Naive thymus-derived CD8-positive, alpha-beta T cell (primary cell): Measurements from ENCODE around the gene KCNJ15. TPM values are rescaled to one million over a fixed set of nuclear protein-coding genes. Genes with fewer than 3 reads are reported as not detected.

Source experiments
- ATAC-seq, 2 donors: fragments of 150-1000 bp; cut with Tn5 transposase in 1 of 2; sonication (Bioruptor Pico), chemical (Tn5 transposase) in 1 of 2; 1 replicate in 1 of 2; 2 replicates in 1 of 2; pipeline ENCODE4 v1.10.0; 2021; ENCODE audit warnings: mild to moderate bottlenecking in 2 of 2, moderate library complexity in 2 of 2
- POLR2A ChIA-PET: fragments of 350-600 bp; sonication (Branson Sonifier 250); formaldehyde crosslinking; loops from one replicate; lab custom pipeline; 2021; ENCODE audit warnings: antibody characterized with exemption; lab: Charles Lee
- DNase-seq, 10 donors: peaks; one replicate each; pipeline versions ENCODE4 v3.0.0 to v3.0.0-alpha.2; 2020 to 2022
- H3K27ac Mint-ChIP-seq, 10 donors: one replicate each; pipeline ENCODE4 v1.8.0; 2020 to 2022; ENCODE audit warnings: mild to moderate bottlenecking in 10 of 10, mixed read lengths in 10 of 10, moderate library complexity in 4 of 10, inconsistent platforms in 1 of 10
- H3K27me3 Mint-ChIP-seq, 5 donors: one replicate each; pipeline ENCODE4 v1.8.0; 2021 to 2022; ENCODE audit warnings: mixed read lengths in 5 of 5
- H3K36me3 Mint-ChIP-seq, 3 donors: one replicate each; pipeline ENCODE4 v1.8.0; 2020 to 2022; ENCODE audit warnings: mixed read lengths in 3 of 3, mild to moderate bottlenecking in 2 of 3, inconsistent platforms in 1 of 3
- H3K4me1 Mint-ChIP-seq, 4 donors: one replicate each; pipeline ENCODE4 v1.8.0; 2021 to 2022; ENCODE audit warnings: mixed read lengths in 4 of 4
- H3K4me3 Mint-ChIP-seq, 10 donors: one replicate each; pipeline ENCODE4 v1.8.0; 2020 to 2022; ENCODE audit warnings: mild to moderate bottlenecking in 10 of 10, mixed read lengths in 10 of 10, moderate library complexity in 6 of 10, inconsistent platforms in 1 of 10
- H3K9me3 Mint-ChIP-seq, 9 donors: one replicate each; pipeline ENCODE4 v1.8.0; 2020 to 2022; ENCODE audit warnings: mixed read lengths in 9 of 9, mild to moderate bottlenecking in 3 of 9, inconsistent platforms in 1 of 9, moderate library complexity in 1 of 9
- polyA plus RNA-seq, 3 donors: library from polyadenylated mRNA; unstranded; fragments of 300-500 nt; fragmentation: Illumina TruSeq; gene quantifications; one replicate each; pipeline ENCODE4 v1.2.3, GENCODE V29; 2021
- total RNA-seq, 8 experiments: library from RNA in 2 of 8; stranded (reverse) in 2 of 8; gene quantifications; one replicate each; pipeline ENCODE4 v1.2.3 and lab custom pipeline; 2021 to 2026

KCNJ15 gene
- total RNA-seq (not detected), polyA plus RNA-seq (not detected), total RNA-seq (lab: John Stamatoyannopoulos, UW) (0 to 0.52 (median 0.19) reads per million in 6 experiments)

DNA sequence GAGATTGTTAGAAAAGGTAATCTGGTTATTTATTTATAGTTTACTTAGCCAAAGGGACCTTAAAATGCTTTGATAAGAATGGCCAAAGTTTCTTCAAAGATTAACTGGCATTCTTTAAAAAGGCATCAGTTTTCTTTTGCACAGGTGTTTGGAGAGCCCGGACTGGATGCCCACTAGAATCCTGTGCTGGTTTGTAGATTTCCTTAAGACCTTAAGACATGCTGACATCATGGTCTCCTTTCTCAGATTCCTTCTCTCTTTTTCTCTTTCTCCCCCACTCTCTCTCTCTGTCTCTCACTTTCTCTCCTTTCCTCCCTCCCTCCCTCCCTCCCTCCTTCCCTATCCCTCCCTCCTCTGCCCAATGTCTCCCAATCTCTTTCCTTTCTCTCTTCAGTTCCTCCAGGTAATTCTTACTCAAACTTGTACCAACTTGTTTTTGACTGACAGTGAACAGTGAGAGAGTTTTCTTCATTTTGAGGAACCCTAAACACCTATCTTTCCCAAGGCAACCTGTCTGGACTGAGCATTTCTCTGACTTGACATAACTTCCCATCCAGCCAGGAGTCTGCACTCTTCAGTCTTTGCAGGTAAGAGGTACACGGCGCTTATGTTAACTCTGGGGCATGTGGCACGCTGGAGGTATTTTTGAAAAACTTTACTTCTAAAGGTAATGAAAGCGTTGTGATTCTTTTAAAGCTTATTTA, at the start of gene KCNJ15:
Gene KCNJ15, plus strand, starts transcription at position 393 of the 704 bp plus-strand sequence. CDS start 42,271 bp downstream, outside the sequence.
- no peak within 1 kb of the TSS for H3K27ac Mint-ChIP-seq
- DNase-seq, result no peak

GRCh38 chr21:38208118-38208517, 48.7 kb upstream of the KCNJ15 start:
- no peaks in the 10 kb centered on the region for H3K36me3 Mint-ChIP-seq
- no peak for DNase-seq
- H3K27ac Mint-ChIP-seq, result peak overlapping the region in 1 of 10 donors; percentile 2

More for the DNA sequence above, at the start of gene KCNJ15:
- Mint-ChIP-seq H3K4me3 (no peak within 1 kb of the TSS), H3K9me3 (no peaks in the 10 kb centered on the region), H3K4me1 (no peaks in the 10 kb centered on the region), H3K27me3 (peaks cover 9 to 46% (median 17%) of the 10 kb centered on the region in 5 donors), H3K36me3 (no peaks in the 10 kb centered on the region)
- POLR2A ChIA-PET, result no interaction called here
- no peak for ATAC-seq

DNA sequence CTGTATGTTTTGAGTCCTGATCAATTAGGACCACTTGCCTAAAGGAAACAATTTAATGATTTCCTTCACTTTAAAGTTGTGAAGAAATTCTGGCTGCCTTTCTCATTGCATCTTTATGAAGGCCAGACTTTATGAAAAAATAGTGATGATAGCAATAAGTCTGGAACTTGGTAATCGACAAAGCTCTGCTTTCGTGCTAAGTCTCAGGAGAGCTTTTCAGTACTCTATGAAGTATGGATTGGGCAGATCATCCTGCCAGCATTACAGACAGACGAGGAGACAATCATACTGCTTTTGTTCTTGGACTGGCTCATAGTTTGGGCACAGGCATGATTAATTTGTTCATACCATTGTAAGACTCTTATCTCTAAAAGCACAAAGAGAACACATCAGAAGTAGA, 45.5 kb upstream of the KCNJ15 start:
- POLR2A ChIA-PET, result no interaction called here
- Mint-ChIP-seq H3K4me1 (peaks cover 0 to 4% (median 0%) of the 10 kb centered on the region in 4 donors), H3K36me3 (no peaks in the 10 kb centered on the region), H3K4me3 (no peak overlapping the region), H3K9me3 (peaks cover 0 to 4% (median 0%) of the 10 kb centered on the region in 9 donors), H3K27me3 (peaks cover 25 to 53% (median 31%) of the 10 kb centered on the region in 5 donors), H3K27ac (no peak overlapping the region)
- ATAC-seq (no peak), DNase-seq (no peak)

More at GRCh38 chr21:38208118-38208517, 48.7 kb upstream of the KCNJ15 start:
- Mint-ChIP-seq H3K27me3 (peaks cover 29 to 72% (median 42%) of the 10 kb centered on the region in 5 donors), H3K4me3 (no peak overlapping the region), H3K4me1 (peaks cover 0 to 4% (median 0%) of the 10 kb centered on the region in 4 donors), H3K9me3 (peaks cover 0 to 3% (median 0%) of the 10 kb centered on the region in 9 donors)
- POLR2A ChIA-PET, result no interaction called here
- no peak for ATAC-seq

- H3K4me1 Mint-ChIP-seq, result peaks cover 0 to 4% (median 0%) of the 10 kb centered on the region in 4 donors
- DNase-seq (no peak), ATAC-seq (no peak)
- peaks cover 0 to 4% (median 0%) of the 10 kb centered on the region in 9 donors for H3K9me3 Mint-ChIP-seq
- no peak overlapping the region for H3K27ac Mint-ChIP-seq
- H3K4me3 Mint-ChIP-seq, result no peak overlapping the region
- no peaks in the 10 kb centered on the region for H3K36me3 Mint-ChIP-seq
- H3K27me3 Mint-ChIP-seq, result peaks cover 17 to 53% (median 26%) of the 10 kb centered on the region in 5 donors
- POLR2A ChIA-PET, result no interaction called here
These were observed 44.1 kb upstream of the KCNJ15 start for GRCh38 chr21:38212706-38213105.

GRCh38 chr21:38219049-38219628, 37.7 kb upstream of the KCNJ15 start:
- H3K36me3 Mint-ChIP-seq, result peaks cover 0 to 5% (median 4%) of the 10 kb centered on the region in 3 donors
- peak; percentile 43 to 56 for ATAC-seq
- peak overlapping the region in 2 of 10 donors; percentile 31 to 37 for H3K27ac Mint-ChIP-seq
- H3K4me1 Mint-ChIP-seq, result peaks cover 0 to 6% (median 1%) of the 10 kb centered on the region in 4 donors
- POLR2A ChIA-PET, result no interaction called here
- no peak overlapping the region for H3K4me3 Mint-ChIP-seq
- peak; percentile 4 to 73 (median 45) for DNase-seq
- peaks cover 0 to 14% (median 0%) of the 10 kb centered on the region in 5 donors for H3K27me3 Mint-ChIP-seq
- H3K9me3 Mint-ChIP-seq, result peaks cover 4 to 32% (median 13%) of the 10 kb centered on the region in 9 donors

- DNase-seq (no peak), ATAC-seq (no peak)
- H3K27ac Mint-ChIP-seq, result no peak overlapping the region
- H3K27me3 Mint-ChIP-seq, result peaks cover 0 to 11% (median 0%) of the 10 kb centered on the region in 5 donors
- H3K9me3 Mint-ChIP-seq, result peaks cover 9 to 43% (median 13%) of the 10 kb centered on the region in 9 donors
- no peak overlapping the region for H3K4me3 Mint-ChIP-seq
- H3K36me3 Mint-ChIP-seq, result peaks cover 0 to 11% (median 6%) of the 10 kb centered on the region in 3 donors
- peaks cover 0 to 6% (median 1%) of the 10 kb centered on the region in 4 donors for H3K4me1 Mint-ChIP-seq
- POLR2A ChIA-PET, result no interaction called here
These were observed 36.5 kb upstream of the KCNJ15 start for GRCh38 chr21:38220270-38220737.

- POLR2A ChIA-PET, result no interaction called here
- DNase-seq, result no peak
- H3K4me3 Mint-ChIP-seq, result no peak overlapping the region
- peaks cover 0 to 6% (median 1%) of the 10 kb centered on the region in 4 donors for H3K4me1 Mint-ChIP-seq
- peaks cover 9 to 56% (median 22%) of the 10 kb centered on the region in 9 donors for H3K9me3 Mint-ChIP-seq
- H3K27me3 Mint-ChIP-seq, result peaks cover 0 to 11% (median 0%) of the 10 kb centered on the region in 5 donors
- peaks cover 0 to 15% (median 14%) of the 10 kb centered on the region in 3 donors for H3K36me3 Mint-ChIP-seq
- no peak for ATAC-seq
- H3K27ac Mint-ChIP-seq, result no peak overlapping the region
These were observed 35.2 kb upstream of the KCNJ15 start for GRCh38 chr21:38221594-38221993.

DNA sequence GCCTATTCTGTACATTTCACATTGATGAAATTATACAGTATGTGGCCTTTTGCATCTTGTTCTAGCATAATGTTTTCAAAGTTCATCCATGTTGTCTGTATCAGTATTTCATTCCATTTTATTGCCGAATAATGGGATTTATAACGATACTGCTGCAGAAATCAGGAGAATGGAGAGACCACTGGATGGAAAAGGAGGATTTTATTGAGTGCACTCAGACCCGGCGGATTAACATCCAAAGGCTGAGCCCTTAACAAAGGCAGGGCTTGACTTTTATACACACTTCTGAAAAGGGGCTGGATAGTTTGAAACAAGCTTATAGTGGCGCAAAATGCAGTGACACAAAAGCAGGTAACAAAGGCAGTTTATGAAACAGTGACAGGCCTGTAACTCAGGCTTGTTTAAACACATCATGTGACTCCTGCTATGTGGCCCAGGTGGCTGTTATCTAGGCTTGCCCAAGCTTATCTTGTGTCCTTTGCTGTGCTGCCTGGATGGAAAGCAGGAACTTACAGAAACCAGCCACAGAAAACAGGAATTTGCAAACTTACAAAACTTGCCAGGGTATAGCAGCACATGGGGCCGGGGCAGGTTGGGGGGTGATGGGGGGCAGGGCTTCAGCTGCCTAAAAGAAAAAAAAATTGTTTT, 32.8 kb upstream of the KCNJ15 start:
- ATAC-seq, result no peak
- Mint-ChIP-seq H3K9me3 (peaks cover 13 to 80% (median 38%) of the 10 kb centered on the region in 9 donors), H3K27me3 (peaks cover 0 to 10% (median 0%) of the 10 kb centered on the region in 5 donors), H3K4me3 (no peak overlapping the region), H3K36me3 (peaks cover 0 to 34% (median 16%) of the 10 kb centered on the region in 3 donors), H3K4me1 (peaks cover 0 to 3% (median 1%) of the 10 kb centered on the region in 4 donors), H3K27ac (no peak overlapping the region)
- no peak for DNase-seq
- POLR2A ChIA-PET, result no interaction called here

- H3K27ac Mint-ChIP-seq, result no peak overlapping the region
- H3K4me3 Mint-ChIP-seq, result no peak overlapping the region
- no peak for DNase-seq
- peaks cover 14 to 99% (median 51%) of the 10 kb centered on the region in 9 donors for H3K9me3 Mint-ChIP-seq
- H3K27me3 Mint-ChIP-seq, result no peaks in the 10 kb centered on the region
- peaks cover 0 to 53% (median 18%) of the 10 kb centered on the region in 3 donors for H3K36me3 Mint-ChIP-seq
- H3K4me1 Mint-ChIP-seq, result no peaks in the 10 kb centered on the region
- no peak for ATAC-seq
- POLR2A ChIA-PET, result no interaction called here
These were observed 29.4 kb upstream of the KCNJ15 start for GRCh38 chr21:38227401-38227800.

- no peak overlapping the region for H3K4me3 Mint-ChIP-seq
- H3K27me3 Mint-ChIP-seq, result no peaks in the 10 kb centered on the region
- ATAC-seq, result no peak
- DNase-seq, result no peak
- no peak overlapping the region for H3K27ac Mint-ChIP-seq
- H3K36me3 Mint-ChIP-seq, result peaks cover 0 to 56% (median 18%) of the 10 kb centered on the region in 3 donors
- POLR2A ChIA-PET, result no interaction called here
- no peaks in the 10 kb centered on the region for H3K4me1 Mint-ChIP-seq
- H3K9me3 Mint-ChIP-seq, result peaks cover 13 to 98% (median 58%) of the 10 kb centered on the region in 9 donors
These were observed 28.7 kb upstream of the KCNJ15 start for GRCh38 chr21:38228115-38228514.

GRCh38 chr21:38228537-38228936, 28.3 kb upstream of the KCNJ15 start:
- DNase-seq (no peak), ATAC-seq (no peak)
- peaks cover 0 to 57% (median 18%) of the 10 kb centered on the region in 3 donors for H3K36me3 Mint-ChIP-seq
- no peaks in the 10 kb centered on the region for H3K27me3 Mint-ChIP-seq
- H3K9me3 Mint-ChIP-seq, result peaks cover 12 to 96% (median 58%) of the 10 kb centered on the region in 9 donors
- H3K4me3 Mint-ChIP-seq, result no peak overlapping the region
- H3K4me1 Mint-ChIP-seq, result no peaks in the 10 kb centered on the region
- H3K27ac Mint-ChIP-seq, result no peak overlapping the region
- POLR2A ChIA-PET, result no interaction called here

GRCh38 chr21:38229260-38229877, 27.4 kb upstream of the KCNJ15 start:
- POLR2A ChIA-PET, result no interaction called here
- Mint-ChIP-seq H3K27me3 (no peaks in the 10 kb centered on the region), H3K4me3 (no peak overlapping the region), H3K4me1 (no peaks in the 10 kb centered on the region), H3K36me3 (peaks cover 0 to 50% (median 14%) of the 10 kb centered on the region in 3 donors), H3K27ac (no peak overlapping the region), H3K9me3 (peaks cover 9 to 88% (median 50%) of the 10 kb centered on the region in 9 donors)
- DNase-seq (no peak), ATAC-seq (no peak)
